Uterus (tissue), 4 donors: ENCODE results near the gene SLC8A1. TPM values are rescaled to one million over a fixed set of nuclear protein-coding genes. Genes with fewer than 3 reads are reported as not detected.

Experiments used
- DNase-seq, 2 donors: peaks; one replicate each; pipeline ENCODE4 v3.0.0-alpha.2; 2019 to 2020
- H3K27ac ChIP-seq, 2 donors: fragments of 200-600 bp; sonication (generic); 1 replicate in 1 of 2; 2 replicates in 1 of 2; pipeline ENCODE4 v1.5.1; 2016 to 2018
- H3K27me3 ChIP-seq, 2 donors: fragments of 200-600 bp; sonication (generic); one replicate each; pipeline ENCODE4 v1.5.1; 2018 to 2019; ENCODE audit warnings: control low read depth in 1 of 2
- H3K36me3 ChIP-seq, 2 donors: fragments of 200-600 bp; sonication (generic); one replicate each; pipeline ENCODE4 v1.5.1; 2019; ENCODE audit warnings: control low read depth in 1 of 2
- H3K4me1 ChIP-seq, 2 donors: fragments of 200-600 bp; sonication (generic); one replicate each; pipeline ENCODE4 v1.5.1; 2018 to 2019; ENCODE audit warnings: control low read depth in 1 of 2
- H3K4me3 ChIP-seq, 2 donors: fragments of 200-600 bp; sonication (generic); 1 replicate in 1 of 2; 2 replicates in 1 of 2; pipeline ENCODE4 v1.5.1; 2018 to 2019; ENCODE audit warnings: mild to moderate bottlenecking in 1 of 2
- H3K9me3 ChIP-seq, 2 donors: fragments of 200-600 bp; sonication (generic); one replicate each; pipeline ENCODE4 v1.5.1; 2019; ENCODE audit warnings: control low read depth in 1 of 2
- POLR2A ChIP-seq, 2 donors: fragments of 450-650 bp; IDR thresholded peaks; one replicate each; pipeline ENCODE4 v1.6.1; 2016; ENCODE audit warnings: antibody characterized with exemption in 2 of 2, mild to moderate bottlenecking in 1 of 2, moderate library complexity in 1 of 2
- intact Hi-C: fragments of 100-400 bp; cut with DNase I; formaldehyde crosslinking; loops from one replicate; pipeline ENCODE4 v1.15.1; 2023; ENCODE audit warnings: low total_unique reads
- total RNA-seq, 4 donors: library from RNA; depleted of rRNA in 3 of 4; stranded (reverse); fragments of >200 nt in 3 of 4; gene quantifications; one replicate each; pipeline versions ENCODE4 v1.1.0 to v1.2.4, GENCODE V29; 2014 to 2023
- TF ChIP-seq, protein P1 (sequence below), 4 experiments: fragments of 200-600 bp in 2 of 4; fragments of 450-650 bp in 2 of 4; sonication (generic) in 2 of 4; IDR thresholded peaks; one replicate each; pipeline ENCODE4 v1.5.1; 2016 to 2019; ENCODE audit warnings: antibody characterized with exemption in 4 of 4, mild to moderate bottlenecking in 2 of 4, moderate library complexity in 1 of 4
- donor health status: DM: yes; HTN: yes; CAD: no.

SLC8A1 gene
- total RNA-seq, 4 donors from 2014 or later, result 61.2 to 257 (median 140) TPM

GRCh38 chr2:40210968-40211353, 240.9 kb downstream of the SLC8A1 start:
- TF ChIP-seq, protein P1, sequence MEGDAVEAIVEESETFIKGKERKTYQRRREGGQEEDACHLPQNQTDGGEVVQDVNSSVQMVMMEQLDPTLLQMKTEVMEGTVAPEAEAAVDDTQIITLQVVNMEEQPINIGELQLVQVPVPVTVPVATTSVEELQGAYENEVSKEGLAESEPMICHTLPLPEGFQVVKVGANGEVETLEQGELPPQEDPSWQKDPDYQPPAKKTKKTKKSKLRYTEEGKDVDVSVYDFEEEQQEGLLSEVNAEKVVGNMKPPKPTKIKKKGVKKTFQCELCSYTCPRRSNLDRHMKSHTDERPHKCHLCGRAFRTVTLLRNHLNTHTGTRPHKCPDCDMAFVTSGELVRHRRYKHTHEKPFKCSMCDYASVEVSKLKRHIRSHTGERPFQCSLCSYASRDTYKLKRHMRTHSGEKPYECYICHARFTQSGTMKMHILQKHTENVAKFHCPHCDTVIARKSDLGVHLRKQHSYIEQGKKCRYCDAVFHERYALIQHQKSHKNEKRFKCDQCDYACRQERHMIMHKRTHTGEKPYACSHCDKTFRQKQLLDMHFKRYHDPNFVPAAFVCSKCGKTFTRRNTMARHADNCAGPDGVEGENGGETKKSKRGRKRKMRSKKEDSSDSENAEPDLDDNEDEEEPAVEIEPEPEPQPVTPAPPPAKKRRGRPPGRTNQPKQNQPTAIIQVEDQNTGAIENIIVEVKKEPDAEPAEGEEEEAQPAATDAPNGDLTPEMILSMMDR (IDR thresholded peaks at IDR 0.05), result no peak
- no peak for TF ChIP-seq POLR2A (IDR thresholded peaks at IDR 0.05)
- intact Hi-C loops, result no loop called here
- DNase-seq, result no peak
- no peaks in the 10 kb centered on the region for H3K9me3 ChIP-seq
- H3K27me3 ChIP-seq, result no peaks in the 10 kb centered on the region
- H3K36me3 ChIP-seq, result no peaks in the 10 kb centered on the region
- no peak overlapping the region for H3K27ac ChIP-seq
- peaks cover 0 to 7% of the 10 kb centered on the region in 2 donors for H3K4me1 ChIP-seq
- no peak overlapping the region for H3K4me3 ChIP-seq

DNA sequence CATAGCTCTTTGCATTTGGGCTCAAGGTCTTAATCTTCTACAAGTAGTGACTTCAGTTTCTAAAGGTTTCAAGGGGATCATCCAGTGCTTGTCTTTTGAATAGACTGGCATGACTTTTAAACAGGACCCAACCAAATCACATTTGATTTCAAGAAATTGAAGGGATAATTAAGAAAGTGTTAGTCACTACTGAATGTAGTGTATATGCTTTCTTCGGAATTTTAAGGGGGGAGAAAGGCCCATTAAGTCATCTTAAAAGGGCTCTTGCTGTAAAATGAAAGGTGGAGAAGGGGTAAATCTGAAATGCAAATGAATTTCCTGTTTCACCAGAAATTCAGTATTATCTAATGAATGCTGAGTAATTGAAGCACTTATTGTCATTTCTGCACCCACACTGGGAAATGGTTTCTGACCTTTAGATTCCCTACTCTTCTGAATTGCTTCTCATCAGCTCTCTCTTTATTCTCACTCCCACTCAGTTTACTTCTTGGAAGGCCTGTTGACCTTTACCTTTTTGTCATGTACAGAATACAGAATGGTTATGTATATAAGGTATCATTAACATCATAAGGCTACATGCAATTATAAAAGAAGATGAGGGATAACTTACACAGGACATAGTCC, 241.4 kb downstream of the SLC8A1 start:
- intact Hi-C loops, result no loop called here
- peaks cover 0 to 7% of the 10 kb centered on the region in 2 donors for H3K4me1 ChIP-seq
- no peaks in the 10 kb centered on the region for H3K27me3 ChIP-seq
- no peaks in the 10 kb centered on the region for H3K9me3 ChIP-seq
- no peaks in the 10 kb centered on the region for H3K36me3 ChIP-seq
- H3K27ac ChIP-seq, result no peak overlapping the region
- H3K4me3 ChIP-seq, result no peak overlapping the region
- no peak for DNase-seq
- TF ChIP-seq, protein P1 (IDR thresholded peaks at IDR 0.05), result no peak
- no peak for TF ChIP-seq POLR2A (IDR thresholded peaks at IDR 0.05)

- intact Hi-C loops, result no loop called here
- TF ChIP-seq, protein P1 (IDR thresholded peaks at IDR 0.05), result no peak
- TF ChIP-seq POLR2A (IDR thresholded peaks at IDR 0.05), result no peak
Measured at GRCh38 chr2:40209761-40210160, 242.1 kb downstream of the SLC8A1 start.

GRCh38 chr2:40208463-40208862, 243.4 kb downstream of the SLC8A1 start:
- DNase-seq, result no peak
- no peaks in the 10 kb centered on the region for H3K9me3 ChIP-seq
- no peak overlapping the region for H3K4me3 ChIP-seq
- H3K36me3 ChIP-seq, result no peaks in the 10 kb centered on the region
- no peaks in the 10 kb centered on the region for H3K27me3 ChIP-seq
- peaks cover 3 to 5% of the 10 kb centered on the region in 2 donors for H3K4me1 ChIP-seq
- H3K27ac ChIP-seq, result no peak overlapping the region
- intact Hi-C loops, result no loop called here
- TF ChIP-seq POLR2A (IDR thresholded peaks at IDR 0.05), result no peak
- TF ChIP-seq, protein P1 (IDR thresholded peaks at IDR 0.05), result no peak

More at GRCh38 chr2:40209761-40210160, 242.1 kb downstream of the SLC8A1 start:
- no peak for DNase-seq
- no peak overlapping the region for H3K4me3 ChIP-seq
- peaks cover 0 to 7% of the 10 kb centered on the region in 2 donors for H3K4me1 ChIP-seq
- H3K36me3 ChIP-seq, result no peaks in the 10 kb centered on the region
- no peaks in the 10 kb centered on the region for H3K27me3 ChIP-seq
- H3K27ac ChIP-seq, result no peak overlapping the region
- H3K9me3 ChIP-seq, result no peaks in the 10 kb centered on the region

DNA sequence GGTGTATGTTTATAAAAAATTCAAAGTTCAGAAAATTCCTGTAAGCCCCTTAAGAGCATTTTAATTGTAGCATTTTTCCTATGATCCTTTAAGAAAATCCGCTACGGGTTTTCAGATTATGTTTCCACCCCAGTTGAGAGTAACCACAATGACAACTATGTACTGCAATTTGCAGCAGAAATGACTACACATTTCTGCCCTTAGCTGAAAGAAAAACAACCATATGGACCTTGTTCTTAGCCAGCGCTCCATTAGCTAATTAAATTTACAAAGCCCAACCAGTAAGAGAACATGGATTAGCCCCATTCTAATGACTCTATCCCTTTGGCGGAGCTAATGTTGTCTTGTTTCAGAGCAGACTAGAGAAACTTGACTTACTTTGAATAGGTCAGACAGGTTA, 247.6 kb downstream of the SLC8A1 start:
- DNase-seq, result no peak
- intact Hi-C loops, result no loop called here
- peaks cover 11 to 17% of the 10 kb centered on the region in 2 donors for H3K4me1 ChIP-seq
- H3K27me3 ChIP-seq, result no peaks in the 10 kb centered on the region
- TF ChIP-seq POLR2A (IDR thresholded peaks at IDR 0.05), result no peak
- TF ChIP-seq, protein P1 (IDR thresholded peaks at IDR 0.05), result no peak
- no peaks in the 10 kb centered on the region for H3K36me3 ChIP-seq
- H3K9me3 ChIP-seq, result no peaks in the 10 kb centered on the region
- no peak overlapping the region for H3K27ac ChIP-seq
- no peak overlapping the region for H3K4me3 ChIP-seq
